T-helper 1 cell (primary cell): ENCODE data around the gene PLA1A.

Source experiments
- DNase-seq, 5 donors: peaks; one replicate each; pipeline ENCODE4 v3.0.0-alpha.2; 2012 to 2020

PLA1A gene

DNA sequence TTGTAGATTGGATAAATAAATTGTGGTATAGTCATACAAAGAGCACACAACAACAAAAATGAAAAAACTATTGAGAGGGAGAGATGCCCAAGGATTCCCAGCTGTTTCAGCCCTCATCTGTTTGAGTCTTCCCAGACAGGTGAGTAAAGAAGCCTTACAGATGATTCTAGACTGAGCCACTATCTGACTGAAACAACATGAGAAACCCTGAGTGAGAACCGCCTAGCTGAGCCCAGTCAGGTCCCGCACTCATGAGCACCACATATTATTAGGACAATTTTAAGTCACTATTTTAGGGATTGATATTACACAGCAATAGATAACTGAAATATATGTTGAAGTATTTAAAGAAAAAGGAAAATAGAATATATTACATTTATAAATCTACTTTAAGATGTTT lies 43.7 kb downstream of the PLA1A start:
- DNase-seq: no peak

DNA sequence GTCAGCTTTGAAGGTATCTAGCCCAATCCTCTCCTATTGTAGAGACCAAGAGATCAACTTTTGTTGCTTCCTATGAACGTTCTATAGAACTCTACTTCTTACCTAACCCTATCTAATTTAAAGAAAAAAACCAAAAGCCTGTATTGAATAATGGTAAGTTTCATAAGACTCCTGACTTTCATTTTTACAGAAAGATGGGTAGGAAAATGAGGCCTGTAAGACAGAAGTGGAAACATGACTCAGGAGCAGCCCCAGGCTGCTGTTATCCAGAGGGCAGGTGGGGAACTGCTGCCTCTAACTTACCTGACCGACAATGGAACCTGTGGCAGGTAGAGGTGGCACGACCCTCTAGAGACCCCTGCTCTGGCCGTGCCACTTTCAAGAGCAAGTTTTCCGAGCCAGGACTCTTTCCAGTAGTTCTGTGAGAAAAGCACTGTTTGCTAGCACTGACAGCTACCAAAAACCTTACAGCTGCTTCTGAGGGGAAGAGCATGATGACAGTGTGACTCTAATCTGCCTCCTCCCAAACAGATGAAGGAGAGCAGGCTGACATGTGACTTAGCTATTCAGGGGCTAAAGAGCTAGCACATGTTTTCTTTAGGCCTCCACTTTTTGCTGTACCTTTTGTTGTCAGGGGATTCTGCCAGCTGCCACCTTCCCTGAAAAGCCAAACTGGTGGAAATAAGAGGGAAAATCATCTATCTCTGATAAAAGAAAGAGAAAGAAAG lies 45.2 kb downstream of the PLA1A start:
- no peak for DNase-seq

DNA sequence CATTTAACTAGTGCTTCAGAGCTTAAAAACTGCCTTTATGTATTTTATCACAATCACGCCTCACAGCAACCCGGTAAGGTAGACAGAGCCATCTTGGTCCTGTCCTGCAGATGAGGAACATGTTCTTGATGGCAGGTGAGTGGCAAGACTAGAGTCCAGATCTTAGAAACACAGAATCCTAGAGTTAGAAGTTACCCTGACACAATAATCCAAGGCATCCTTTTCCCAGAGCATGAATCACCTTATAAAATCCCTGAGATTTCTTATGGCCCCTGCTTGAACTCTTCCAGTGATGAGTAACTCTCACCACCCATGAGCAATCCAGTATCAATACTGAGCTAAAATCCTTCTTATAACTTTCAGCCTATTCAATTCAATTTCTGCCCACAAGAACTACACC lies 45.8 kb downstream of the PLA1A start:
- no peak for DNase-seq

DNA sequence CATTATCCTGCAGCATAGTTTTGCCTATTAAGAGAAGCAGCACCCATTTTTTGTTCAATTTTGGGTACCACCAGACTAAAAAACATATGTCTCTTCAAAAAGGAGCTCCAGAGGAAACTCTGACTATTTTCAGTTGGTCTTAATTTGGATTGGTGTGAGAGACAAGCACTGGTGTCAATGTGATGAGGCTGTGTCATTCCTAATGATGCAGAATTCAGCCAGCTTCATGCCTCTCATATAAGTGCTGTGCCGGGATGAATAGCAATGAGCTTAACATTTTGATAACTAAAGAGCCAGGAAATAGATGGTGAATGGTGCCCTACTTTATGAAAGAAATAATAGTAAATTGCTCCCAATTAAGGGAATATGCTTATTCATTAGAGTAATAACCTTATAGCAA lies 46.8 kb downstream of the PLA1A start:
- DNase-seq: no peak

DNA sequence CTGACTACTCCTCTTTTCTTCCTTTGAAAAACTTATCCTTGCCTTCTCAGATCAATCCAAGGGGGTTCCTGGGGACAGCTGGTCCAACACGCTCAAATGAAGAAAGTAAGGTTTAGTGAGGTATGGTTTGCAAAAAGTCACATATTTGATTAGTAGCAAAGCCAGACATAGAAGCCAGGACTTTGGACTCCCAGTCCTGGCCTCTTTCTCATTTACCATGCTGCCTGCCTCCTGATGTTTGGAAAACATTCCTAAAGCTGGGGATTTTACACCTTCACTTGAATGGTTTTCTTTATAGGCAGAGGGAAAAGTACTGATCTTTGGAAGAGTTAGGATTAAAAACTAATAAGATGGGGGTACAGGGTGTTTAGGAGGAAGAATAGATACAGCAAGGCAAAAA lies 48.1 kb downstream of the PLA1A start:
- no peak for DNase-seq

DNA sequence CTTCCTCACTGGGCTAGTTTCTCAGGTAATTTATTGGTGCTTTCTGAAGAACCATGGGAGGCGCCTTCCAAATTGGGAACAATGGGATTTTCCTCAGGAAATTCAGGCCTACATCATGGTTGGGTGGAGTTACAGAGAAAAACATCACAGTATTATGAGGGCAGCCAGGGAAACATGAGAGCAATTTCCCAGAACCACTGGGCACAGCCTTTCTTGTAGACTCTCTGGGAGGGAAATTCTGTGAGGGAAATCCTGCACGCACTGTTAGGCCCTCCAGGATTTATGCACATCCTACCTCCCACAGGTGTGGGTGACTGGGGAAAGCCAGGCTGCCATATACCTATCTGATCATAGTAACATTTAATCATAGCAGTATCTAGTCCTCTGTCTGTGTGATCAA lies 49.5 kb downstream of the PLA1A start:
- no peak for DNase-seq

DNA sequence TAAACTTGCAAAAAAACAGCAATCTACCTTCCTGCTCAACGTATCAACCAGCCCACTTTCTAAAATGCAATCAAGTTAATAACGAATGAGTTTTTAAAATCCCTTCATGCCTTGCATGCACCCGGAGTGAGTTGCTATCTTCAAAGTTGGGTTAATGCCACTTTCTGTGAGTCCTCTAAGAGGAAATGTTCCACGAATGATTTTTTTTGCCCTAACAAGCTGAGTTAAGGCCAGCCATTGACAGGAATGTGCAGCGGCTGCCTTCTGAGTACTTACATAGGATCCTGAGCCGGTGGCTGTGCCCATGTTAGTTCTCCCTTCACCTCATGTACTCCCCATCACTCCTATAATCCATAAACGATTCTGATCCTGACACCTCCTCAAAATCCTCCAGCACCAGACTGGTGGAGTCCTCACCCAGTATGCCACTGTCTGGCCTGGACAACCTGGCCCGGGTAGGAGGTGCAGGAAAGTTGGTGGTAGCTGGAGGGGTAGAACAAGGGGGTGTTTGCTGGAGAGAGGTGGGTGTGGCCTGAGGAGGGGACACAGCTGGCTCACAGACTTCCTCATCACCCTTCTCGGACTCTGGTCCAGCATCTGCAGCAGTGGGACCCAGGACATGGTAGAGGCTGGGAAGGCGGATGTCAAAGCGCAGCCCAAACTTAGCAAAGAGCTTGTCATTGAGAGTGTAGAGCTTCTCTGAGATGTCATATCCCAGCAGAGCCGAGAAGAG lies 50.3 kb downstream of the PLA1A start:
- no peak for DNase-seq

DNA sequence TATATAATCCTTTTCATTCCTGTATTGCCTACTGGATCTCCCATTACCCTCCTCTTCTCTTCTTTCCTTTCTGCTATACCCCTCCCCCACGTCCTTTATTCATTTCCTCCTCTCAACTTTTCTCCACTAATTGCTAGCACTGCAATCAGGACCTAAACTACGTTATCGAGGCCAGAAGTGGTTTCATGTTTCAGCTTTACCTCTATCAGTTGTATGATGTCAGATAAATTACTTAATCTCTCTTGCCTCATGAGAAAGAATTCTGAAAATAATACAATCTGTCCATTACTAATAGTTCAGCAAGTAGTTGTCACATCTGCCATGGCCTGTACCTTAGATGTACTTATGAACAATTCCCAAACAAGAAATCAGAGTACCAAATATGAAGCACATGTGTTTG lies 52.1 kb downstream of the PLA1A start:
- DNase-seq: no peak

DNA sequence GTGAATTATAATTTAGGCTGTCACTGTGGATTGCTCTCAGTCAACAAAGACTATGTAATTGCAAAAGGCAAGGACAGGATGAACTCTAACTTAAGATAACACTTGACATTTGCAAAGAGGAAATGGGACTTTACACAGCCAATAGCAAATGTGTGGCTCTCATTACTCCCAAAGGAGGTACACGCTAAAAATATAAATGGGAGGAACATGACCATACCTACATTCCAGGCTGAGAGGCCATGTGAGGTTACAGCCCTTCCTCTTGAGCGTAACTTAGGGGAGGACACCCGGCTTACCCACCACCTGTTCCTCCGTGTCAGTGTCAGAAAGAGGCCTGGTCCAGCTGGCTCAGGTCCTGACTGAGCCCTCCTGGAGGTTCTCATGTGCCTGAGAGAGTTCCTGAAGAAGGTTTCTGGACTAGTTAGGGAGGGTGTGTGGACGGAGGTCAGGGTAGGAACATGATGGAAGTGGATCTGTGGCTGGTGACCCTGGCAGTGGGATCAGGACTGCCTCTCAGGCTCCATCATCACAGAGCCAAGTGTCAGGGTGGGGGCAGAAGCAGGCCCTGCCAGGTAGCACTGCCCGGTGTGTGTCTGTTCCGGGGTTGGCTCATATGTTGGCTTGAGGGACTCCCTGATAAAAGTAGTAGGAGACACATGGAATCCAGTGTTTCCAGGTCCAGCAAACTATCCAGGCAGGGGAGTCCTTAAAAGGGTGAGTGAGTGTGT lies 54.8 kb downstream of the PLA1A start:
- DNase-seq: no peak

DNA sequence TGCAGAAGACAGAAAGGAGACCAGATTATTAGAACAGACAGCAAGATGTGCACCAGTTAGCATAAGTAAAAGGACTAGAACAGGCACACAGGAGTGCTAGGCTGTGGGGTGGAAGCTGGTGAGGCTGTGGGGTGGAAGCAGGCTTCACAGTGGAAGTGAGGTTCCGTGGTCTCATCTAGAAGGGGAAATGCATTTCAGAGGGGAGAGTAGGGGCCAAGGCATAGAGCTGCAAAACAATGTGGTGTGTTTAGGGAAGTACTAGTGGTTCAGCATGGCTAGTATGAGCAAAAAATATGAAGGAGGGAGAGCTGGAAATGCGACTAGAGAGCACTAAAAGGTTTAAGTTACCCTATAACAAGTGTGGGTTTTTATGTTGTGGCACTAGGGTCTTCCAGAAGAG lies 56.2 kb downstream of the PLA1A start:
- DNase-seq: no peak

DNA sequence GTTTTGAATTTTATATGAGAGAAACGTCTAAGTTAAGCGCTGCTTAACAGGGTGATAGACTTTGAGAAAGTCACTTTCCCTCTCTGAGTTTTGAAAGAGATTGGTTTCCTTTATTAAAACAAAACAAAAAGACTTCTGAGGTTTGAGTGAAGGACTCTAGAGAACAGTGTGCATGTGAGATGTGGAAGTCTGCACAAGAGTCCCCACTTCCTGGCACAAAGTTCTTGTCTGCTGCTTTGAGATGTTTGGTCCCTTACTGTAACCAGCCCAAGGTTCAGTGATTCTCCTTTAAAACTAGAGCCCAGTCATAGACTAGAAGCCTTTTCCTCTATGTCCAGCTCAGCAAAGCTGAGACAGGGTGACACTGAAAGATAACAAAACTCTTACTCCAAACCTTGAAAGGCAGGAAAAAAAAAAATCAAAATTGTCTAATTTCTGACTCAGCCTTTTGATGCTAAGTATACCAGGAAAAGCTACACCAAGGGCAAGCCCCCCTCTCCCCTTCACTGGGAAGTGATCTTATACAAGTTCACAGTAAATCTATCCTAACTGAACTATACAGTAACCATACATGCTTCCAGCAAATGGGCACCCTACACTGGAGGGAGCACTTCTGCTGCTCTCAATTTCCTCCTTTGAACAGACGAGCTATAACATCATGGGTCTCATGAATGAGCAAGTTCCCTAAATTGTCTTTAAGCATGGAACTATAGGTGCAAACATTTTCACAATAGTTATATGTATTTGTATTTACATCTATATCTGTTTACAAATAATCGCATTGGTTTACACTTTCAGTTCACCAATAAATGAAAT lies 60.4 kb downstream of the PLA1A start:
- DNase-seq: no peak

DNA sequence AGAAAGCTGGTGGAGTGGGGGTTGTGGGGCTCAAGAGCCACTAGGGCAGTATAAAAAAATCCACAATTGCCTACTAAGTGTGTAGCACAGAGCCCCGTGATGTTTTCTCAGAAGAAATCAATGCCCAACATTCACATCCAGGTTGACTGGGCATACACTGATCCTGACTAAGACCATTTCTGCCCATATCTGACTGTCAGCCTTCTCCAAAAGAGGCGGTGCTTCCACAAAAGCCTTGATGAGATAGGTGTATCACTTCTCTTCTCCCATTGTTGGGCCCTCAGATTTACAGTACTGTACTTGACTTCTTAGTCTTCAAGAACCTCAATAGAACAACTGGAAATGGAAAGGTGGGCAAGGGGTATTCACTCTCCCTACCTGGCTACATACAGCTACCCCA lies 61.3 kb downstream of the PLA1A start:
- no peak for DNase-seq

DNA sequence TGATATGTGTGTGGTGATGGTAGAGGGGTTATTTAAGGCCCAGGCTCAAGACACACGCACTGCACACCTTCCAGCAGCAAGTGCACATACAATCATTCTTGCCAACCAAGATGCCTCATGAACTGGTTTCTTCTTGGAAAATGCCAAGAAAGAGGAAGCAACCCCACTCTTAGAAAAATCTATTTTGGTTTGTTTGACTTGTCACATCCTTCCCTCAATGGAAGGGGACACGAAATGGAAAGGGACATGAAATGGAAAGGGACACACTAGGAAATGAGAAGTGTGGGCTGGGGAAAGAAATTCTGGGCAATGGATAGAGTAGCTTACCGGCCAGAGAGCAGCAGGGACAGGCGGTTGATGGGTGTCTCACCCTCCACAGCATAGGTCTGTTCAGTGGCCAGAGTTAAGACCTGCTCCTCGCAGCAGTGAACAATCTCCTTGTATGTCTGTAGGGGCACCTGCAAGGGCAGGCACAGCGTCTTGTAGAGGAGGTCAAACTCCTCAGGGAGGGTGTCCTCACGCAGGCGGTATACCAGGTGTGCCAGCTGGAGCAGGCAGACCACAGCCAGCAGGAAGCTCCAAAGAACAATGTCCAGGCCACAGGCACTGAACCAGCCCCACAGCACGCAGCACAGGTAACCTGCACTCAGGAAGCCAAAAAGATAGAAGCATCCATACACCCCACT lies 62.1 kb downstream of the PLA1A start:
- no peak for DNase-seq

DNA sequence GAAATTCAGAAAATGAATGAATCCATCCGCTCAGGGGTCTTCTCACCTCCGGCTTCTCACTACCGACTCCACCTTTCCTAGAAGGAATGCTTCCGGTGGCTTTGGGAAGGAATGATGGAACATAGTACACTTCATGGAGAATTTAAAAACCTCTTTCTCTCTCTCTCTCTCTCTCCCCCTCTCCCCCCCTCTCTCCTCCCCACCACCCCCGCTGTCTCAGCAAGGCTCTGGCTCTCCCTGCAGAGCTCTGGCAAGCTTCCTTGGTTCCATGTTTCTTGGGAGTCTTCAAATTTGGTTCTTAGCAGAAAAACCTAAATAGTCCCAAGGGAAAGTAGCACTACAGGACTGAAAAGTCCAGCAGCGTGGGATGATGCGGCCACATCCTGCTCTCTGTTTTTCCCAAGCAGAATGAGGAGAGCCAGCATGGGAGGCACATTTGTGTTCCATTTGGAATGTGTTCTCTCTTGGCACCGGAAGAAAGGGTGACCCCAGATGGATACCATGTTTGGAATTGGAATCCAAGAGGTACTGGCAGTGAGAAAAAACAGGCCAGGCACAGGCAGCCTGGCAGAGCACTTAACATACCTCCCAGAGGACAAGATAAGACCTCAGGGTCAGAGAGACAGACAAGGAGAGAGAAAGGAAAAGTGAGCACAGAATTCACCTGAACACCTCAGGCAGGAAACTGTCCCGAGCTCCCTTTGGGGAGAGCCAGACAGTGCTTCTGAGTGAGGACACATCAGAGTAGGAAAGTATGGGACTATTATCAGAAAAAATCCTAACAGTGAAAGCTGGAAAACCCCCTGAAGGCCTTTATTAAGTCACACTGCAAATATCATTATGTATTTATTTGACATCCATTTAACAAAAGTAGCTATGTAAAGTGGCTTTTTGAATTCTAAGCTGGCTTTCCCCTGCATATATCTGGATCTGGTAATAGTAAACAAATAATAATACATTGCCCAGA lies 63.1 kb downstream of the PLA1A start, which contains the start of gene POPDC2:
Gene POPDC2 (minus strand): TSS at position 116 of the 967 bp plus-strand sequence. CDS start 166 bp downstream, outside the sequence.
- DNase-seq: no peak

DNA sequence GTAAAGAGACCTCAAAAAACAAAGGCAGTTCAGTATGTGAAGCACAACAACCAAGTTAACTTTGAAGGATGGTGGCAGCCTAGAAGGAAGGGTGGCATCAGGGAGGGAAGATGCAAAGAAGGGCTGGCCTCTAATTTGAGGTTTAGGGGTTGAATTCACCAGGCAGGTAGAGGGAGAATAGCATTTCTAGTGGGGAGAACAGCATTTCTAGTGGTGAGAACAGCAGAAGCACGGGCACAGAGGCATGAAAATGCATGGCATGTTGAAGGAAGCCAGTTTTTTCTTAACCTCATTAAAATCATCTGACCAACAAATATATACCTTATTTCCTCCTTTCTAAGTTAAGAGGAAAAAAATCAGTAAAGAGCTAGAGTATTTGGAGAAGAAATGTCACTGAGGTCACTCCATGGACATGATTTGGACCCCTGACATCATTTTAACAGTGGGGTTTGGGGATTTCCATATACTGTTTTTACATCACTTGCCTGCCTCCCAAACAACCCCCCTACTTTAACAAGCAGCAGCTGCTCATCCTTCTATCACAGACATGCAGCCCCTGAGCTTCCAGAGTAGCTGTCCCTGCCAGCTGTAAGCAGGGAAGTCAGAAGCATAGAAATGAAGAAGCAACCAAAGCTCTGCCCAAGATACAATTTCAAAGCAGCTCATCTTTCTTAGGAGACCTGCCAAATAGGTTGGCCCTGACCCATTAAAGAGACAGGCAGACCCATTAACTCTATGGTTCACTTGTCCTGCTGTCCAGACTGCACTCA lies 65.1 kb downstream of the PLA1A start:
- DNase-seq: no peak

DNA sequence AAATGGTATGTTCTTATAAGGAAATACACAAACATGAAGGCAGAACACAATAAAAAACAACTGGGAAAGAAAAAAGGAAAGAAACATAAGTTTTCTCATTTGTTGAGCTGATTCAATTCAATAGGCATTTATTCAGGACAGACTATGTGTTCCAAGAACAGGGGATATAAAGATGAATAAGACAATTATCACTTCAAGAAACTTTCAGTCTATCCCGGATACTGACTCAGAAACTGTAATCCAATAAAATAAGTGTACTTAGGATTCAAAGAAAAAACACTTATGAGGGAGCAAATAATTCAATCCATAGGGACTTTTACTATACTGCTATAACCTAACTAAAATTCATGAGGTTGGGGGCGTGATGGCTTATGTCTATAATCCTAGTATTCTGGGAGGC lies 66.2 kb downstream of the PLA1A start:
- no peak for DNase-seq

DNA sequence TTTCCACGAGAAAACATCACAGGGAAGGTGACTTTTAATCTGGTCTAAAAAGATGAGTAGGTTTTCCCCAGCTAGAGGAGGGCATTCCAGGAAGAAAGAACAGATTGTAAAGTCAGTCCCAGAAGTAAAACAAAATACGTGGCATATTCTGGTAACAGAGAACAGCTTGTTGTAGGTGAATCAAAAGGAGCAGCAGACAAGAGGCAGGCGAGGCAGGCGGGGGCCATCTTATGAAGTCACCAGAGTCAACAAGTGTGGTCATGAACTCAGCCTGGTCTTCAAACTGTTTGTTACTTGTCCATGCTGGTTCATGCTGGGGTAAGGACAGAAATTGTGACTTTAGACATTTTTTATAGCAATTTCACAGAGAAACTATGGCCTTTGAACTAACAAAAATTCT lies 66.7 kb downstream of the PLA1A start:
- no peak for DNase-seq

DNA sequence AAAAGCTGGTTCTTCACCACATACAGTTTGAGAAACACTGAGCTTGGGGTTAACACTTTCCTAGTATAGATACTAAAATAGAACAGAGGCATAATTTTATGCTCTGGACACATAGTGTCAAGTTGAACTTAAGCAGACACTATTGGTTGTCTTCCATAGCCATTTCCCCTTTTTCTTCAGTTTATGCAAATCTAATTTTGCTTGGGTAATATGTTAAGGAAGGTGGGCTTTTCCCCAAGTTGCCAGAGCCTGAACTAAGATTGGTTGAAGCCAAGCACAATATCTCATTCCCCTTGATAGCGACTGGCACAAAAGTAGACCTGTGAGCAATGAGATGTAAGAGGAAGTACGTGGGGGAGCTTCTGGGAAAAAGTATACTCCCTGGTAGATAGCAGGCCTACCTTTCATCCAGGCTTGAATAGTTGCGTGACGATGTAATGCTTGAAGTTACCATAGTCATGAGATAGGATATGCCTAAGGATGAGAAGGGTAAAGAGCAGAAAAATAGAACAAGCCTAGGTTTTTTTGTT lies 67.2 kb downstream of the PLA1A start:
- DNase-seq: no peak

DNA sequence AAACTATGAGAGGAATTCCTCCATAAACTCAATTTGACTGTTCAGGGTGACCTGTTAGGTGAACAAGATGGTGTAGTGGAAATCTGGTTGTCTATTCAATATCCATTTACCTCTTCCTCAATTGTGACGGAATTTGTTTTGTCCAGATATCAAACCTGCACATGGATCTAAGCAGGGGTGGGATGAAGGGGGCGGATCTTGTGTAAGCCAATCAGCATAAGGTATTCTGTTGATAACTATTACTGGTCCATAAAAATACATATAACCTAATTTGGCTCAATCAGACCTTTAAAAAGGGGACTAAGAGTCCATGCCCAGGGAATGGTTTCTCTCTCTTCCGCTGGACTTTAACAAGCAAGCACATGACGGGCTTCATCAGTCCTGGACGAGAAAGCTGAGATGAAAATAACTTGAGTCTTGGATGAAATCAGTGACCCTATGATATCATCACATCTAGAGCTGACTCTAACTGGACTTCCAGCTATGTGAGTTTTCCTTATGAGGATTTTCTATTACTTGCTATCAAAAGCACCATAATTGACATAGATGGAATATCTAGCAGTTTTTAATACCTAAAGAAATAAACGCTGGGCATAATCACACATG lies 68.4 kb downstream of the PLA1A start:
- DNase-seq: no peak
